Hepatocyte (in vitro differentiated cells): ENCODE measurements around the gene CPM. TPM values are rescaled to one million over a fixed set of nuclear protein-coding genes. Genes with fewer than 3 reads are reported as not detected.

Experiments
- DNase-seq: peaks from one replicate; pipeline ENCODE4 v3.0.0-alpha.2; 2016; ENCODE audit warnings: low spot score
- H2AFZ ChIP-seq: fragments of 200-600 bp; sonication (generic); 2 replicates; pipeline ENCODE4 v1.6.0; 2016; ENCODE audit warnings: antibody characterized with exemption, mild to moderate bottlenecking
- H3K27ac ChIP-seq: fragments of 200-600 bp; sonication (generic); 2 replicates; pipeline ENCODE4 v1.5.1; 2016; ENCODE audit warnings: mild to moderate bottlenecking
- H3K27me3 ChIP-seq: fragments of 200-600 bp; sonication (generic); 2 replicates; pipeline ENCODE4 v1.6.1; 2016
- H3K36me3 ChIP-seq: fragments of 200-600 bp; sonication (generic); replicated peaks from 2 replicates; pipeline ENCODE4 v1.5.1; 2016; ENCODE audit warnings: low read depth; ENCODE audit not compliant: insufficient read depth
- H3K4me1 ChIP-seq: fragments of 200-600 bp; sonication (generic); 2 replicates; pipeline ENCODE4 v1.5.1; 2016; ENCODE audit warnings: mild to moderate bottlenecking, moderate library complexity; ENCODE audit not compliant: insufficient read depth
- H3K4me2 ChIP-seq: fragments of 200-600 bp; sonication (generic); 2 replicates; pipeline ENCODE4 v1.6.0; 2016
- H3K4me3 ChIP-seq: fragments of 200-600 bp; sonication (generic); 2 replicates; pipeline ENCODE4 v1.5.1; 2016; ENCODE audit warnings: mild to moderate bottlenecking
- H3K79me2 ChIP-seq: fragments of 200-600 bp; sonication (generic); 2 replicates; pipeline ENCODE4 v1.6.0; 2017; ENCODE audit warnings: mild to moderate bottlenecking
- H3K9me2 ChIP-seq: fragments of 200-600 bp; sonication (generic); replicated peaks from 2 replicates; pipeline ENCODE4 v1.6.0; 2017; ENCODE audit warnings: mild to moderate bottlenecking; ENCODE audit not compliant: insufficient read depth
- H3K9me3 ChIP-seq: fragments of 200-600 bp; sonication (generic); 2 replicates; pipeline ENCODE4 v1.5.1; 2016; ENCODE audit warnings: low read depth, mild to moderate bottlenecking
- H4K20me1 ChIP-seq: fragments of 200-600 bp; sonication (generic); 2 replicates; pipeline ENCODE4 v1.6.0; 2016; ENCODE audit warnings: mild to moderate bottlenecking; ENCODE audit not compliant: insufficient read depth, poor library complexity, severe bottlenecking
- EZH2 ChIP-seq: fragments of 200-600 bp; sonication (generic); IDR thresholded peaks from 2 replicates; pipeline ENCODE4 v1.6.1; 2016; ENCODE audit warnings: antibody characterized with exemption, mild to moderate bottlenecking, borderline replicate concordance
- EZH2phosphoT487 ChIP-seq: fragments of 200-600 bp; sonication (generic); IDR thresholded peaks from one replicate; pipeline ENCODE4 v1.6.1; 2018; ENCODE audit warnings: antibody characterized with exemption, mild to moderate bottlenecking, low read depth, moderate library complexity; ENCODE audit not compliant: unreplicated experiment, severe bottlenecking
- WGBS: methylation state at CpG from one replicate; pipeline ENCODE4 v1.1.6; 2016; ENCODE audit warnings: low lambda C conversion rate; ENCODE audit errors: missing lambda C conversion rate; 5-methylcytosine and 5-hydroxymethylcytosine counted together
- polyA plus RNA-seq: library from polyadenylated mRNA; unstranded; fragments of >200 nt; fragmentation: Nextera tagmentation; extraction: Ambion mirVana; gene quantifications from 2 replicates; pipeline ENCODE4 v1.2.1, GENCODE V29; 2016
- total RNA-seq: library from RNA; depleted of rRNA; stranded (reverse); fragments of >200 nt; gene quantifications from 2 replicates; pipeline ENCODE4 v1.2.3, GENCODE V29; 2014
- TF ChIP-seq, protein P1 (sequence below): fragments of 200-600 bp; sonication (generic); IDR thresholded peaks from 2 replicates; pipeline ENCODE4 v1.5.1; 2016; ENCODE audit warnings: antibody characterized with exemption, mild to moderate bottlenecking; ENCODE audit not compliant: poor library complexity

CPM gene
- total and polyA plus RNA-seq, 2 experiments from 2014 or later: 26.8 to 28.0 TPM

DNA sequence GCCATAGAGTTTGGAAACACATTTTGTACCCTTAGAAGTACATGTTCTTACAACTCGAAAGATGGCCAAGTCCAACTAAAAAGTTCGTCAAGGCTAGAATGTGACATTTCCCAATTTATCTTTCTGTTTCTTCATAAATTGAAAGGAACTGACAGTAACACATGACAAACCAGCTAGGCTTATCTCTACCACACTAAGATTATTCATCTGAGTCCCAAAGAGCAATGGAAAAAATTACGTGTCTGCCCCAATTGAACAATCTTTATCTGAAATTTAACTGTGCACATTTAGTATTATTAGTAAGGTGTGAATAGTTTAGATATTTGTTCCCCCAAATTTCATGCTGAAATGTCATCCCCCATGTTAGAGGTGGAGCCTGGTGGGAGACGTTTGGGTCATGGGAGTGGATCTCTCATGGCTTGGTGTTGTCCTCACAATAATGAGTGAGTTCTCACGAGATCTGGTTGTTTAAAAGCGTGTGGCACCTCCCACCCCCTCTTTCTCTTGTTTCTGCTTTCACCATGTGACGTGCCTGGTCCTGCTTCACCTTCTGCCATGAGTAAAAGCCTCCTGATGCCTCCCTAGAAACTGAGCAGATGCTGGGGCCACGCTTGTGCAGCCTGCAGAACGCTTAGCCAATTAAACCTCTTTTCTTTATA is 13.3 kb downstream of the CPM start:
- H4K20me1 ChIP-seq: no peaks in the 10 kb centered on the region
- H3K79me2 ChIP-seq: no peaks in the 10 kb centered on the region
- WGBS: 92% methylated on average over 9 of the region's 9 CpGs
- H3K27me3 ChIP-seq: no peaks in the 10 kb centered on the region
- peaks cover 4% of the 10 kb centered on the region for H3K4me1 ChIP-seq
- no peak overlapping the region for H3K4me3 ChIP-seq
- H2AFZ ChIP-seq: no peak overlapping the region
- TF ChIP-seq, protein P1, sequence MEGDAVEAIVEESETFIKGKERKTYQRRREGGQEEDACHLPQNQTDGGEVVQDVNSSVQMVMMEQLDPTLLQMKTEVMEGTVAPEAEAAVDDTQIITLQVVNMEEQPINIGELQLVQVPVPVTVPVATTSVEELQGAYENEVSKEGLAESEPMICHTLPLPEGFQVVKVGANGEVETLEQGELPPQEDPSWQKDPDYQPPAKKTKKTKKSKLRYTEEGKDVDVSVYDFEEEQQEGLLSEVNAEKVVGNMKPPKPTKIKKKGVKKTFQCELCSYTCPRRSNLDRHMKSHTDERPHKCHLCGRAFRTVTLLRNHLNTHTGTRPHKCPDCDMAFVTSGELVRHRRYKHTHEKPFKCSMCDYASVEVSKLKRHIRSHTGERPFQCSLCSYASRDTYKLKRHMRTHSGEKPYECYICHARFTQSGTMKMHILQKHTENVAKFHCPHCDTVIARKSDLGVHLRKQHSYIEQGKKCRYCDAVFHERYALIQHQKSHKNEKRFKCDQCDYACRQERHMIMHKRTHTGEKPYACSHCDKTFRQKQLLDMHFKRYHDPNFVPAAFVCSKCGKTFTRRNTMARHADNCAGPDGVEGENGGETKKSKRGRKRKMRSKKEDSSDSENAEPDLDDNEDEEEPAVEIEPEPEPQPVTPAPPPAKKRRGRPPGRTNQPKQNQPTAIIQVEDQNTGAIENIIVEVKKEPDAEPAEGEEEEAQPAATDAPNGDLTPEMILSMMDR: no peak
- TF ChIP-seq EZH2phosphoT487 (no peak), EZH2 (no peak)
- DNase-seq: no peak
- H3K27ac ChIP-seq: no peak overlapping the region
- H3K9me3 ChIP-seq: no peaks in the 10 kb centered on the region
- no peaks in the 10 kb centered on the region for H3K36me3 ChIP-seq
- no peak overlapping the region for H3K4me2 ChIP-seq
- no peaks in the 10 kb centered on the region for H3K9me2 ChIP-seq

- Histone ChIP-seq H3K27ac (no peak overlapping the region), H3K4me2 (no peak overlapping the region), H2AFZ (no peak overlapping the region), H4K20me1 (no peaks in the 10 kb centered on the region), H3K9me3 (no peaks in the 10 kb centered on the region), H3K79me2 (no peaks in the 10 kb centered on the region), H3K4me3 (no peak overlapping the region), H3K27me3 (no peaks in the 10 kb centered on the region), H3K4me1 (peaks cover 4% of the 10 kb centered on the region), H3K36me3 (no peaks in the 10 kb centered on the region), H3K9me2 (no peaks in the 10 kb centered on the region)
- TF ChIP-seq, protein P1: no peak
- TF ChIP-seq EZH2: no peak
- TF ChIP-seq EZH2phosphoT487: no peak
- WGBS: 57% methylated on average over 1 of the region's 1 CpG
- no peak for DNase-seq
Observed at GRCh38 chr12:68918960-68919359, 14.0 kb downstream of the CPM start.

GRCh38 chr12:68915055-68915454 is 17.9 kb downstream of the CPM start:
- no peaks in the 10 kb centered on the region for H3K9me3 ChIP-seq
- H3K9me2 ChIP-seq: no peaks in the 10 kb centered on the region
- H4K20me1 ChIP-seq: no peaks in the 10 kb centered on the region
- H2AFZ ChIP-seq: no peak overlapping the region
- no peak for DNase-seq
- H3K27me3 ChIP-seq: no peaks in the 10 kb centered on the region
- TF ChIP-seq EZH2phosphoT487 (no peak), EZH2 (no peak)
- TF ChIP-seq, protein P1: no peak
- no peak overlapping the region for H3K4me2 ChIP-seq
- H3K79me2 ChIP-seq: no peaks in the 10 kb centered on the region
- 85% methylated on average over 3 of the region's 3 CpGs for WGBS
- H3K4me3 ChIP-seq: no peak overlapping the region
- no peaks in the 10 kb centered on the region for H3K36me3 ChIP-seq
- no peak overlapping the region for H3K27ac ChIP-seq
- H3K4me1 ChIP-seq: no peaks in the 10 kb centered on the region
